IMR-90 (cell line): Measurements from ENCODE around the gene PINK1. TPM values are rescaled to one million over a fixed set of nuclear protein-coding genes. Genes with fewer than 3 reads are reported as not detected.

Experiments used
- ATAC-seq: fragments of 200-7000 bp; cut with Tn5 transposase; 2 replicates; pipeline ENCODE4 v1.9.1; 2020; ENCODE audit warnings: low read depth, mild to moderate bottlenecking, moderate library complexity
- BruUV-seq: library from RNA; stranded (reverse); fragments of 400-500 nt; replicated peaks from 2 replicates; lab custom pipeline; 2021; lab: Mats Ljungman, UMichigan
- CTCF ChIA-PET: fragments of 300-600 bp; formaldehyde crosslinking; extraction: SDS; loops from one replicate; lab custom pipeline; 2021; ENCODE audit warnings: antibody characterized with exemption; lab: Yijun Ruan, JAX
- POLR2A ChIA-PET: fragments of 300-600 bp; sonication (Branson Sonifier 250); formaldehyde crosslinking; loops from one replicate; lab custom pipeline; 2022; ENCODE audit warnings: antibody characterized with exemption; ENCODE audit not compliant: unreplicated experiment; lab: Charles Lee
- DNase-seq: peaks from one replicate; pipeline ENCODE4 v3.0.0; 2013
- H2AFZ ChIP-seq: replicated peaks from 2 replicates; pipeline ENCODE3; 2013; ENCODE audit warnings: low read length, mild to moderate bottlenecking; ENCODE audit not compliant: poor library complexity
- H2AK5ac ChIP-seq: 2 replicates; pipeline ENCODE4 v1.6.1; 2013; ENCODE audit warnings: low read depth, low read length, inconsistent platforms
- H2AK9ac ChIP-seq: replicated peaks from 2 replicates; pipeline ENCODE3; 2013; ENCODE audit warnings: mild to moderate bottlenecking, low read depth, low read length, moderate library complexity; ENCODE audit not compliant: poor library complexity
- H2BK120ac ChIP-seq: 2 replicates; pipeline ENCODE4 v1.6.1; 2013; ENCODE audit warnings: low read depth, low read length, inconsistent platforms
- H2BK15ac ChIP-seq: 3 replicates; pipeline ENCODE4 v1.6.1; 2013; ENCODE audit warnings: low read depth, low read length, inconsistent platforms
- H2BK20ac ChIP-seq: 2 replicates; pipeline ENCODE4 v1.6.1; 2013; ENCODE audit warnings: low read depth, mild to moderate bottlenecking, inconsistent platforms, low read length, moderate library complexity
- H2BK5ac ChIP-seq: 2 replicates; pipeline ENCODE4 v1.6.1; 2013; ENCODE audit warnings: mild to moderate bottlenecking, low read depth, low read length, inconsistent platforms; ENCODE audit not compliant: poor library complexity, severe bottlenecking
- H3K14ac ChIP-seq: replicated peaks from 2 replicates; pipeline ENCODE4 v1.6.1; 2013; ENCODE audit warnings: low read depth, low read length, inconsistent platforms
- H3K18ac ChIP-seq: 2 replicates; pipeline ENCODE4 v1.6.1; 2013; ENCODE audit warnings: low read depth, low read length, control low read depth
- H3K23ac ChIP-seq: 2 replicates; pipeline ENCODE4 v1.6.1; 2013; ENCODE audit warnings: low read depth, low read length, inconsistent platforms
- H3K27ac ChIP-seq: 2 replicates; pipeline ENCODE4 v1.5.1; 2013; ENCODE audit warnings: mild to moderate bottlenecking, control low read depth, low read length; ENCODE audit not compliant: insufficient read depth
- H3K27me3 ChIP-seq: 2 replicates; pipeline ENCODE4 v1.6.1; 2013; ENCODE audit warnings: low read length; ENCODE audit not compliant: control insufficient read depth, insufficient read depth
- H3K36me3 ChIP-seq: 2 replicates; pipeline ENCODE4 v1.6.1; 2013; ENCODE audit warnings: low read length, mixed read lengths; ENCODE audit not compliant: control insufficient read depth, insufficient read depth
- H3K4ac ChIP-seq: 2 replicates; pipeline ENCODE4 v1.6.1; 2013; ENCODE audit warnings: low read depth, low read length, inconsistent platforms
- H3K4me1 ChIP-seq: 2 replicates; pipeline ENCODE4 v1.6.1; 2013; ENCODE audit warnings: low read length, mixed read lengths; ENCODE audit not compliant: control insufficient read depth, insufficient read depth
- H3K4me2 ChIP-seq: 2 replicates; pipeline ENCODE4 v1.6.1; 2013; ENCODE audit warnings: low read depth, mild to moderate bottlenecking, control low read depth, low read length, moderate library complexity
- H3K4me3 ChIP-seq: 2 replicates; pipeline ENCODE4 v1.5.1; 2013; ENCODE audit warnings: low read depth, mild to moderate bottlenecking, control low read depth, low read length, moderate library complexity; ENCODE audit not compliant: insufficient read depth
- H3K56ac ChIP-seq: 2 replicates; pipeline ENCODE4 v1.6.1; 2013; ENCODE audit warnings: low read length, inconsistent platforms; ENCODE audit not compliant: insufficient read depth; ENCODE audit errors: extremely low read depth
- H3K79me1 ChIP-seq, 2 experiments: 2 replicates each; pipeline ENCODE4 v1.6.1; 2013; ENCODE audit warnings: low read length in 2 of 2, inconsistent platforms in 1 of 2, low read depth in 1 of 2
- H3K9ac ChIP-seq: 2 replicates; pipeline ENCODE4 v1.6.1; 2013; ENCODE audit warnings: low read depth, low read length, control low read depth
- H3K9me1 ChIP-seq: 2 replicates; pipeline ENCODE4 v1.6.1; 2013; ENCODE audit warnings: low read length, inconsistent platforms; ENCODE audit not compliant: insufficient read depth
- H3K9me3 ChIP-seq: 2 replicates; pipeline ENCODE4 v1.6.1; 2013; ENCODE audit warnings: low read length; ENCODE audit not compliant: control insufficient read depth, insufficient read depth
- H4K20me1 ChIP-seq: 2 replicates; pipeline ENCODE4 v1.6.1; 2013; ENCODE audit warnings: low read length, inconsistent platforms; ENCODE audit not compliant: insufficient read depth
- H4K5ac ChIP-seq: 2 replicates; pipeline ENCODE4 v1.6.1; 2013; ENCODE audit warnings: mild to moderate bottlenecking, low read depth, low read length, control low read depth
- H4K8ac ChIP-seq, 2 experiments: 2 replicates each; pipeline ENCODE4 v1.6.1; 2013; ENCODE audit warnings: low read depth in 2 of 2, low read length in 2 of 2, control low read depth in 1 of 2, inconsistent platforms in 1 of 2
- H4K91ac ChIP-seq: 2 replicates; pipeline ENCODE4 v1.6.1; 2013; ENCODE audit warnings: low read depth, low read length, inconsistent platforms; ENCODE audit not compliant: insufficient read depth
- ELK1 ChIP-seq: fragments of 150-350 bp; IDR thresholded peaks from 2 replicates; pipeline ENCODE4 v1.6.1; 2016; ENCODE audit warnings: low read depth, mild to moderate bottlenecking, low read length, moderate library complexity, borderline replicate concordance
- MAFK ChIP-seq: IDR thresholded peaks from 2 replicates; pipeline ENCODE4 v1.6.1; 2012; ENCODE audit warnings: low read depth, low read length, improper control_type of control experiment
- MAZ ChIP-seq: IDR thresholded peaks from 2 replicates; pipeline ENCODE4 v1.6.1; 2012; ENCODE audit warnings: low read depth, mild to moderate bottlenecking, low read length, improper control_type of control experiment, moderate library complexity, borderline replicate concordance
- MXI1 ChIP-seq: IDR thresholded peaks from 2 replicates; pipeline ENCODE4 v1.6.1; 2012; ENCODE audit warnings: low read depth, mild to moderate bottlenecking, low read length, moderate library complexity, borderline replicate concordance
- POLR2A ChIP-seq: IDR thresholded peaks from 2 replicates; pipeline ENCODE4 v1.6.1; 2012; ENCODE audit warnings: mild to moderate bottlenecking, low read depth, low read length
- RAD21 ChIP-seq: IDR thresholded peaks from 2 replicates; pipeline ENCODE4 v1.6.1; 2012; ENCODE audit warnings: low read length, improper control_type of control experiment
- RFX5 ChIP-seq: IDR thresholded peaks from 2 replicates; pipeline ENCODE4 v1.8.0; 2012; ENCODE audit warnings: low read depth, mild to moderate bottlenecking, low read length, moderate library complexity
- SMC3 ChIP-seq: fragments of 150-350 bp; IDR thresholded peaks from 2 replicates; pipeline ENCODE4 v1.6.1; 2016; ENCODE audit warnings: low read depth, mild to moderate bottlenecking, antibody characterized with exemption, low read length, moderate library complexity
- USF2 ChIP-seq: fragments of 150-350 bp; IDR thresholded peaks from 2 replicates; pipeline ENCODE4 v1.6.1; 2017; ENCODE audit warnings: mild to moderate bottlenecking, antibody characterized with exemption, low read length, low read depth
- WGBS, 2 experiments: methylation state at CpG; one replicate each; pipeline versions ENCODE4 v1.1.5 to v1.1.7; 2013; ENCODE audit warnings: missing lambda C conversion rate in 2 of 2; ENCODE audit not compliant: insufficient read length in 1 of 2; ENCODE audit errors: extremely low coverage in 2 of 2; 5-methylcytosine and 5-hydroxymethylcytosine counted together
- dilution Hi-C: fragments of 300-500 bp; cut with HindIII; formaldehyde crosslinking; loops from one replicate; pipeline ENCODE4 v1.14.3; 2018; ENCODE audit warnings: low sequenced_read_pairs; ENCODE audit not compliant: unreplicated experiment
- in situ Hi-C: fragments of 300-500 bp; cut with MboI; formaldehyde crosslinking; loops from 3 replicates; pipeline ENCODE4 v1.14.3; 2019; ENCODE audit warnings: low sequenced_read_pairs, inconsistent platforms, mixed read lengths
- intact Hi-C: fragments of 100-400 bp; cut with micrococcal nuclease; formaldehyde crosslinking; loops from 2 replicates; pipeline ENCODE4 v1.10.0; 2022
- polyA plus RNA-seq, 3 experiments: library from polyadenylated mRNA; depleted of rRNA; stranded (reverse); fragments of >200 nt; gene quantifications; 2 replicates each; pipeline ENCODE4 v1.2.3, GENCODE V29; 2012; ENCODE audit warnings: low replicate concordance in 1 of 3
- total RNA-seq: library from RNA; depleted of rRNA; stranded (reverse); fragments of >200 nt; gene quantifications from 2 replicates; pipeline ENCODE4 v1.2.3, GENCODE V29; 2012

The PINK1 gene
- total and polyA plus RNA-seq, 2 of the 4 experiments (the other 2 are of a cell fraction), result 52.9 to 55.2 TPM

- no peak overlapping the region for H2BK120ac ChIP-seq
Observed at GRCh38 chr1:20634594-20635084, 1.4 kb downstream of the PINK1 start.

More at GRCh38 chr1:20634594-20635084, 1.4 kb downstream of the PINK1 start:
- Histone ChIP-seq H2AFZ (peak overlapping the region; percentile 26), H3K9me1 (peaks cover 14% of the 10 kb centered on the region), H3K36me3 (peaks cover 15% of the 10 kb centered on the region), H3K23ac (no peak overlapping the region), H4K5ac (no peak overlapping the region), H4K20me1 (peaks cover 10% of the 10 kb centered on the region; the same call in 1 of the 2 replicates), H2BK5ac (no peak overlapping the region), H2BK20ac (no peak overlapping the region), H3K56ac (no peak overlapping the region), H3K27ac (no peak overlapping the region), H3K4me1 (no peaks in the 10 kb centered on the region), H4K91ac (no peak overlapping the region), H3K18ac (no peak overlapping the region), H3K4ac (no peak overlapping the region), H3K79me1 (peaks cover 10 to 26% of the 10 kb centered on the region in 2 experiments), H2BK15ac (0 out of 3 replicates have a peak overlapping the region, but pooled peaks have one; percentile 1), H4K8ac (no peak overlapping the region), H3K14ac (no peak overlapping the region), H3K9me3 (no peaks in the 10 kb centered on the region), H3K27me3 (0 out of 2 replicates have a peak, but pooled peaks cover 4% of the 10 kb centered on the region), H2AK5ac (no peak overlapping the region), H2AK9ac (no peak overlapping the region), H3K4me3 (peak overlapping the region; percentile 84), H3K4me2 (peak overlapping the region; percentile 97), H3K9ac (no peak overlapping the region)
- TF ChIP-seq POLR2A, result no peak
- no peak for TF ChIP-seq RAD21
- TF ChIP-seq MXI1, result no peak
- TF ChIP-seq RFX5, result no peak
- TF ChIP-seq MAZ, result no peak
- TF ChIP-seq ELK1, result no peak
- no peak for TF ChIP-seq USF2
- TF ChIP-seq SMC3, result no peak
- no peak for TF ChIP-seq MAFK
- ChIA-PET CTCF (interaction anchor here (1.1 to 2.1 kb wide), 3 partner anchors 16 to 60 kb away, joined by 3 to 25 read pairs (median 4); no protein-coding TSS in a partner anchor), POLR2A (no interaction called here)
- in situ Hi-C loops (loop anchor here (5.0 to 25.0 kb wide), 3 partner anchors 62 to 422 kb away; no protein-coding TSS in a partner anchor), dilution Hi-C loops (no loop called here), intact Hi-C loops (loop anchor here (5.0 kb wide), 2 partner anchors 417 to 717 kb away; no protein-coding TSS in a partner anchor)
- peak; percentile 10; the same call in 1 of the 2 replicates for ATAC-seq
- peak; percentile 25 for DNase-seq
- WGBS, 2 experiments, result no CpG with 5 or more reads among the region's 4 CpGs
- no TSS peak for BruUV-seq
